ENCODE results near the gene TAS2R16.

- TF ChIP-seq EZH2 (IDR thresholded peaks at IDR 0.05; ENCODE audit: low read depth, unreplicated experiment) (no peak), CTCF (conservative IDR thresholded peaks at IDR 0.05; ENCODE audit: low read depth in 2 of 2) (no peak), EZH2phosphoT487 (IDR thresholded peaks at IDR 0.05; ENCODE audit: unreplicated experiment) (no peak), JUNB (IDR thresholded peaks at IDR 0.05; ENCODE audit: unreplicated experiment) (no peak)
Measured at GRCh38 chr7:123022576-123022975, 27.1 kb upstream of the TAS2R16 start.
